Body of pancreas (tissue), 4 donors: ENCODE measurements around the gene WWOX. TPM values are rescaled to one million over a fixed set of nuclear protein-coding genes. Genes with fewer than 3 reads are reported as not detected.

Experiments used
- ATAC-seq: fragments of 150-250 bp; one replicate; pipeline ENCODE4 v1.9.1; 2016
- DNase-seq, 4 donors: peaks; one replicate each; pipeline ENCODE4 v3.0.0-alpha.2; 2019
- H3K27ac ChIP-seq, 4 donors: fragments of 200-600 bp; sonication (generic); 1 replicate in 3 of 4; 2 replicates in 1 of 4; pipeline versions ENCODE4 v1.5.1 to v1.6.1; 2016 to 2019; ENCODE audit warnings: mild to moderate bottlenecking in 1 of 4, mixed read lengths in 1 of 4, moderate library complexity in 1 of 4
- H3K27me3 ChIP-seq, 2 donors: fragments of 200-600 bp; sonication (generic); one replicate each; pipeline ENCODE4 v1.6.0; 2016; ENCODE audit warnings: mild to moderate bottlenecking in 1 of 2
- H3K36me3 ChIP-seq, 2 donors: fragments of 200-600 bp; sonication (generic); replicated peaks in 1 of 2; 2 replicates each; pipeline ENCODE4 v1.5.1; 2016; ENCODE audit warnings: low read depth in 2 of 2; ENCODE audit not compliant: insufficient read depth in 1 of 2
- H3K4me1 ChIP-seq: fragments of 200-600 bp; sonication (generic); one replicate; pipeline ENCODE4 v1.6.0; 2016
- H3K4me3 ChIP-seq, 2 donors: fragments of 200-600 bp; sonication (generic); 1 replicate in 1 of 2; 2 replicates in 1 of 2; pipeline ENCODE4 v1.5.1; 2016 to 2019
- H3K9me3 ChIP-seq, 3 donors: fragments of 200-600 bp; sonication (generic); 1 replicate in 2 of 3; 2 replicates in 1 of 3; pipeline ENCODE4 v1.5.1; 2016
- POLR2A ChIP-seq, 3 donors: fragments of 450-650 bp; IDR thresholded peaks; one replicate each; pipeline ENCODE4 v1.6.1; 2016; ENCODE audit warnings: antibody characterized with exemption in 3 of 3, mild to moderate bottlenecking in 2 of 3
- WGBS, 2 donors: methylation state at CpG; one replicate each; pipeline ENCODE4 v1.1.5; 2017; 5-methylcytosine and 5-hydroxymethylcytosine counted together
- intact Hi-C: fragments of 100-400 bp; cut with DNase I; formaldehyde crosslinking; loops from one replicate; pipeline ENCODE4 v1.15.1; 2023
- total RNA-seq, 2 donors: library from RNA; depleted of rRNA; stranded (reverse); fragments of >200 nt; gene quantifications; one replicate each; pipeline ENCODE4 v1.1.0, GENCODE V29; 2016
- TF ChIP-seq, protein P1 (sequence below), 7 experiments: fragments of 450-650 bp in 4 of 7; fragments of 200-600 bp in 3 of 7; sonication (generic) in 3 of 7; IDR thresholded peaks; one replicate each; pipeline ENCODE4 v1.5.1; 2016 to 2019; ENCODE audit warnings: antibody characterized with exemption in 7 of 7

The WWOX gene
- total RNA-seq, 2 donors from 2014 or later: 52.7 to 67.2 TPM

DNA sequence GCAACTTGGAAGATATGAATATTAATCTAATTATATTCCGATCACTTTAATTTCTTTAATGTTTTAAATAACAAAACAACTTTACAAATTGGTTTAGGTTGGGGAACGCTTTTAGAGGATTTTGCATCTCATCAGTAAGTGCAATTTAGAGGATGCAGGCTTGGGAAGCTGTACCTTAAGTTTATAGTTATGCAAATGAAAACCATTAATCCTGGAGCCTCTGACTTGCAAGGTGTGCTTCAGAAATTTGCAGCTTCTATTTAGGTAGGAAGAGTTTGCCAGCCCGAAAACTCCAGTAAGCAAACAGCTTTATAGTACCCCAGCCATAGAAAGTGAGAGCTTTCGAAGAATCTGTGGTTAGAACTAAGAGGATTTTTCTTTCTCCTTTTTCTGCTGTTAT lies 954.1 kb downstream of the WWOX start:
- ATAC-seq (no peak), DNase-seq (no peak)
- Histone ChIP-seq H3K27ac (no peak overlapping the region), H3K9me3 (no peaks in the 10 kb centered on the region), H3K4me3 (no peak overlapping the region), H3K36me3 (no peaks in the 10 kb centered on the region), H3K4me1 (no peaks in the 10 kb centered on the region), H3K27me3 (no peaks in the 10 kb centered on the region)
- intact Hi-C loops: no loop called here
- TF ChIP-seq, protein P1, sequence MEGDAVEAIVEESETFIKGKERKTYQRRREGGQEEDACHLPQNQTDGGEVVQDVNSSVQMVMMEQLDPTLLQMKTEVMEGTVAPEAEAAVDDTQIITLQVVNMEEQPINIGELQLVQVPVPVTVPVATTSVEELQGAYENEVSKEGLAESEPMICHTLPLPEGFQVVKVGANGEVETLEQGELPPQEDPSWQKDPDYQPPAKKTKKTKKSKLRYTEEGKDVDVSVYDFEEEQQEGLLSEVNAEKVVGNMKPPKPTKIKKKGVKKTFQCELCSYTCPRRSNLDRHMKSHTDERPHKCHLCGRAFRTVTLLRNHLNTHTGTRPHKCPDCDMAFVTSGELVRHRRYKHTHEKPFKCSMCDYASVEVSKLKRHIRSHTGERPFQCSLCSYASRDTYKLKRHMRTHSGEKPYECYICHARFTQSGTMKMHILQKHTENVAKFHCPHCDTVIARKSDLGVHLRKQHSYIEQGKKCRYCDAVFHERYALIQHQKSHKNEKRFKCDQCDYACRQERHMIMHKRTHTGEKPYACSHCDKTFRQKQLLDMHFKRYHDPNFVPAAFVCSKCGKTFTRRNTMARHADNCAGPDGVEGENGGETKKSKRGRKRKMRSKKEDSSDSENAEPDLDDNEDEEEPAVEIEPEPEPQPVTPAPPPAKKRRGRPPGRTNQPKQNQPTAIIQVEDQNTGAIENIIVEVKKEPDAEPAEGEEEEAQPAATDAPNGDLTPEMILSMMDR (IDR thresholded peaks at IDR 0.05): no peak
- no peak for TF ChIP-seq POLR2A (IDR thresholded peaks at IDR 0.05)
- 95% methylated on average over 4 of the region's 4 CpGs for WGBS, 2 donors

DNA sequence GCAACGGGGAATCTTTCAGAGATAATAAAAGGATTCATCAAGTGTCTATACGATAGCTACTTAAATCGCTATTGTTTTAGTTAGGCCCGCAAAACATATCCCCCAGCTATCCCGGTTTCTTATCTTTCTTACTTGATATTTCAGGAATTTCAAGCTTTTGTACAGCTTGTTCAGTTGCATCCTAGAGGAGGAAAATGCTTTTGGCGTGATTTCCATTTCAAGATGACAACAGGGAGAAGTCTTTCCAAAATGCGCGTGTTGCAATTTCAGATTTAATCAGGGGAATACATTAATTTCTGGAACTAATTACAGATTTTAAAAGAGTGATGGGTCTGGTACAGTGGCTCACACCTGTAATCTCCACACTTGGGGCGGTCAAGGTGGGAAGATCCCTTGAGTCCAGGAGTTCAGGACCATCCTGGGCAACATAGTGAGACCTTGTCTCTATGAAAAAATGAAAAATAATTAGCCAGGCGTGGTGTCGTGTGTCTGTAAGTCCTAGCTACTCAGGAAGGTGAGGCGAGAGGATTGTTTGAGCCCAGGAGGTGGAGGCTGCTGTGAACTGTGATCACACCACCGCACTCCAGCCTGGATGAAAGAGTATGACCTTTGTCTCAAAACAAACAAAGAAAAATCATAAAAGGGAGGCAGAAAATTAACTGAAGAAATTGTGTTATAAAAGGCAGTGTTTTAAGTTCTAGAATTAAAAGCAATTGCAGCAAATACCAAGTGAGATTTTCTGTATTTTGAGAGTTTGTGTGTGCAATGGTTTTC lies 954.9 kb downstream of the WWOX start:
- ATAC-seq (no peak), DNase-seq (no peak)
- H3K27me3 ChIP-seq: no peaks in the 10 kb centered on the region
- no peak for TF ChIP-seq POLR2A (IDR thresholded peaks at IDR 0.05)
- TF ChIP-seq, protein P1 (IDR thresholded peaks at IDR 0.05): no peak
- no peaks in the 10 kb centered on the region for H3K4me1 ChIP-seq
- H3K4me3 ChIP-seq: no peak overlapping the region
- H3K27ac ChIP-seq: no peak overlapping the region
- 76 to 82% methylated on average over 13 of the region's 13 CpGs for WGBS, 2 donors
- intact Hi-C loops: no loop called here
- no peaks in the 10 kb centered on the region for H3K36me3 ChIP-seq
- H3K9me3 ChIP-seq: no peaks in the 10 kb centered on the region

DNA sequence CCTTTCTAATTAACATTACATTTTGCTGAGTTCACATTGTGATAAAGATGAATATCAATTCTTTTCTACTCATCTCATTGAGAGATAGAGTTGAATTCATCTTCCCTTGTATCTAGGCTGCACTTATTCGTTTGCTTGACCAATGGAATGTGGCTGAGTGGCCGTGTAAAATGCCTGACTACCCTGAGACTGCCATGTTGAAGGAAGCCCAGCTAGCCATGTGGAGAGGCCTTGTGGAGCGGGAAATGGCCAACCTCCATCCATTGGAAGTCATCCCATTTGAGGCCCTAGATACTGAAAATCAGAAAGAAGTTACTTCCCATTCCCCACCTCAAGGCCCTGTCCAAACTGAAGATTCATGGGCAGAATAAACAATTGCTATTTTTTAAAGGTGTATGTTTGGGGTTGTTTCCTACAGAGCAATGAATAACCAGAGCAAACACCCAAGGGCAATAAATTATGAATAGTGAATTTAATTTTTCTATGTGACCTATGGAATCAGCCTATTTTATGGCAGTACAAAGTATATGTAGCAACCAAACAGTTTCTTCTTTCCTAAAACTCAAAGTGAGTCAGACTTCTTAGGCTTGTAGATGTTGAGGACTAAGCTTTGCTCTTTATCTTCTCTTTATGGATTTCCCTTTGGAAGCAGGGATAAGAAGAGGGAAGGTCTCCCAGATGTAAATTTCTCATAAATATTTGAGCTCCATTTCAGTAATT lies 956.0 kb downstream of the WWOX start:
- intact Hi-C loops: no loop called here
- Histone ChIP-seq H3K27me3 (no peaks in the 10 kb centered on the region), H3K27ac (no peak overlapping the region), H3K4me1 (no peaks in the 10 kb centered on the region), H3K9me3 (no peaks in the 10 kb centered on the region), H3K4me3 (no peak overlapping the region), H3K36me3 (no peaks in the 10 kb centered on the region)
- no peak for ATAC-seq
- TF ChIP-seq POLR2A (IDR thresholded peaks at IDR 0.05): no peak
- TF ChIP-seq, protein P1 (IDR thresholded peaks at IDR 0.05): no peak
- no peak for DNase-seq
- 92 to 98% methylated on average over 3 of the region's 3 CpGs for WGBS, 2 donors

DNA sequence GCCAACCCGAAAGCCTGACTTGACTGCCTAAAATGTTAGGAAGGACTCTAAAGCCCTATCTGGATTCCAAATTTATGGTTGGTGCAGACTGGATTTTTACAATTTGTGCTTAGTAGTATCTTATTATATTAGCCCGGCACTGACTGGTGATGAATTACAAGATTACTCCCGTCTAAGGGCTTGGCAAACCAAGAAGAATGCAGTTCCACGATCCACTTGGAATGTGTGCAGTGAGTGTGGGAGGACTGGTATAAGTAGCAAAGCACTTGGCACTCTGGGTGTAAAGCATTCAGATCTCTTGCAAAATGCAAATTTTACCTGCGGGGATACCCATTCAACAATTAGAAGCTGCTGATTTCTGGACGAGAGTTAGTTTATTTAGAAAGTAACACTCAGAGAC lies 961.7 kb downstream of the WWOX start:
- no peaks in the 10 kb centered on the region for H3K27me3 ChIP-seq
- TF ChIP-seq POLR2A (IDR thresholded peaks at IDR 0.05): no peak
- TF ChIP-seq, protein P1 (IDR thresholded peaks at IDR 0.05): no peak
- DNase-seq (no peak), ATAC-seq (no peak)
- H3K4me1 ChIP-seq: no peaks in the 10 kb centered on the region
- 75 to 76% methylated on average over 6 of the region's 6 CpGs for WGBS, 2 donors
- intact Hi-C loops: loop anchor here (10.0 kb wide), 1 partner anchor 56 kb away; no protein-coding TSS in a partner anchor
- H3K27ac ChIP-seq: no peak overlapping the region
- no peaks in the 10 kb centered on the region for H3K36me3 ChIP-seq
- H3K4me3 ChIP-seq: no peak overlapping the region
- H3K9me3 ChIP-seq: no peaks in the 10 kb centered on the region
